ENCODE measurements around the gene PDE3A.
"Not testable (repeated sequence)": the region's sequence is repeated elsewhere in the genome, so short reads cannot be mapped to it uniquely, and the experiment has no call there.

Gene PDE3A

GRCh38 chr12:20368114-20368650, at the start of gene PDE3A:
PDE3A (plus strand) TSS chr12:20368537; CDS start chr12:20369285, 748 bp downstream.
- no peak for DNase-seq

- DNase-seq = no peak
Observed at GRCh38 chr12:20319366-20319765, 49.0 kb upstream of the PDE3A start.

GRCh38 chr12:20320552-20320951, 47.8 kb upstream of the PDE3A start:
- DNase-seq = no peak

- DNase-seq = not testable (repeated sequence)
Observed at GRCh38 chr12:20330826-20331505, 37.4 kb upstream of the PDE3A start.

GRCh38 chr12:20339060-20339459, 29.3 kb upstream of the PDE3A start:
- no peak for DNase-seq

- no peak for DNase-seq
Observed at GRCh38 chr12:20342111-20342510, 26.2 kb upstream of the PDE3A start.

- no peak for DNase-seq
Observed at GRCh38 chr12:20345866-20346265, 22.5 kb upstream of the PDE3A start.

- DNase-seq = no peak
Observed at GRCh38 chr12:20350026-20350425, 18.3 kb upstream of the PDE3A start.

- DNase-seq = no peak
Observed at GRCh38 chr12:20350495-20350894, 17.8 kb upstream of the PDE3A start.

GRCh38 chr12:20351406-20351805, 16.9 kb upstream of the PDE3A start:
- no peak for DNase-seq

GRCh38 chr12:20356048-20356447, 12.3 kb upstream of the PDE3A start:
- DNase-seq = no peak

GRCh38 chr12:20360407-20360806, 7.9 kb upstream of the PDE3A start:
- DNase-seq = no peak

GRCh38 chr12:20361416-20361815, 6.9 kb upstream of the PDE3A start:
- DNase-seq = no peak

- no peak for DNase-seq
Observed at GRCh38 chr12:20364501-20364900, 3.8 kb upstream of the PDE3A start.

GRCh38 chr12:20366776-20367409, 1.4 kb upstream of the PDE3A start:
- no peak for DNase-seq

GRCh38 chr12:20367583-20368113, 689 bp upstream of the PDE3A start:
- DNase-seq = no peak

- no peak for DNase-seq
Observed at GRCh38 chr12:20368651-20369304, 441 bp downstream of the PDE3A start.

GRCh38 chr12:20369305-20370013, 1.1 kb downstream of the PDE3A start:
- DNase-seq = no peak

GRCh38 chr12:20370014-20370386, 1.7 kb downstream of the PDE3A start:
- no peak for DNase-seq

- no peak for DNase-seq
Observed at GRCh38 chr12:20370866-20371519, 2.7 kb downstream of the PDE3A start.

GRCh38 chr12:20372326-20373096, 4.2 kb downstream of the PDE3A start:
- DNase-seq = no peak

- no peak for DNase-seq
Observed at GRCh38 chr12:20374795-20375194, 6.5 kb downstream of the PDE3A start.
